DOHH2 (cell line): Measurements from ENCODE around the gene SPNS2.

Source experiments
- CTCF ChIP-seq: fragments of 200-600 bp; sonication (generic); IDR thresholded peaks from one replicate; pipeline ENCODE4 v1.5.1; 2014; ENCODE audit warnings: antibody characterized with exemption, mild to moderate bottlenecking, low read depth, low read length; ENCODE audit not compliant: poor library complexity, severe bottlenecking
- EZH2phosphoT487 ChIP-seq: fragments of 200-600 bp; sonication (generic); IDR thresholded peaks from 2 replicates; pipeline ENCODE4 v1.6.1; 2017; ENCODE audit warnings: borderline replicate concordance, mild to moderate bottlenecking, antibody characterized with exemption, low read length, moderate library complexity, mixed read lengths

GRCh38 chr17:4557626-4558346 is 59.1 kb downstream of the SPNS2 start:
- TF ChIP-seq CTCF (no peak), EZH2phosphoT487 (no peak)
